OCI-LY7 (cell line): ENCODE measurements around the gene KLHL25.

Experiments used
- EZH2phosphoT487 ChIP-seq: fragments of 200-600 bp; sonication (generic); IDR thresholded peaks from 2 replicates; pipeline ENCODE4 v1.6.1; 2018; ENCODE audit warnings: low read depth, borderline replicate concordance, mild to moderate bottlenecking, mixed run types, antibody characterized with exemption, low read length, moderate library complexity, mixed read lengths
- TF ChIP-seq, protein P1 (sequence below): fragments of 200-600 bp; sonication (generic); conservative IDR thresholded peaks from 2 replicates; pipeline ENCODE4 v1.5.1; 2014; ENCODE audit warnings: mild to moderate bottlenecking, antibody characterized with exemption, low read length, moderate library complexity, mixed read lengths

DNA sequence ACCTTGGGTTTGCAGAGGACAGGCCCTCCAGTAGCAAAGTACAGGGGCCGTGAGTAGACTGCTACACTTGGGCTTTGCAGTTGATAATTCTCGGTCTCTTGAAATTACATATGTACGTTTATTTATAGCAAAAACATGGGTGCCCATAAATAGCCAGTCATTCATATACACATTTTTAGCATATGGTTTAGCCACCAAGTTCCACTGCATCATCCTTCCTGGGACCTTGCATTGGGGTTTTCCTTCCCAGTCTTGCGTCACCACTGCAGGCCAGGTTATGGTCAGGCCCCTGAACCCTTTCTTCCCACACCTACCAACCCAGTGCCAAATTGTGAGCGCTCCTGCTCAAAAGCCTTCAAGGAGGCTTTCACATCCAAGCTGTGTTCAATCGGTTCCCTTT lies 12.7 kb downstream of the KLHL25 start:
- TF ChIP-seq, protein P1, sequence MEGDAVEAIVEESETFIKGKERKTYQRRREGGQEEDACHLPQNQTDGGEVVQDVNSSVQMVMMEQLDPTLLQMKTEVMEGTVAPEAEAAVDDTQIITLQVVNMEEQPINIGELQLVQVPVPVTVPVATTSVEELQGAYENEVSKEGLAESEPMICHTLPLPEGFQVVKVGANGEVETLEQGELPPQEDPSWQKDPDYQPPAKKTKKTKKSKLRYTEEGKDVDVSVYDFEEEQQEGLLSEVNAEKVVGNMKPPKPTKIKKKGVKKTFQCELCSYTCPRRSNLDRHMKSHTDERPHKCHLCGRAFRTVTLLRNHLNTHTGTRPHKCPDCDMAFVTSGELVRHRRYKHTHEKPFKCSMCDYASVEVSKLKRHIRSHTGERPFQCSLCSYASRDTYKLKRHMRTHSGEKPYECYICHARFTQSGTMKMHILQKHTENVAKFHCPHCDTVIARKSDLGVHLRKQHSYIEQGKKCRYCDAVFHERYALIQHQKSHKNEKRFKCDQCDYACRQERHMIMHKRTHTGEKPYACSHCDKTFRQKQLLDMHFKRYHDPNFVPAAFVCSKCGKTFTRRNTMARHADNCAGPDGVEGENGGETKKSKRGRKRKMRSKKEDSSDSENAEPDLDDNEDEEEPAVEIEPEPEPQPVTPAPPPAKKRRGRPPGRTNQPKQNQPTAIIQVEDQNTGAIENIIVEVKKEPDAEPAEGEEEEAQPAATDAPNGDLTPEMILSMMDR: no peak
- no peak for TF ChIP-seq EZH2phosphoT487
